T-helper 2 cell treated with Interferon-gamma antibody and Interleukin-4, amounts not matched to agents 5 μg/mL and 100 μg/mL, for 36 hours (primary cell): ENCODE results near the gene HHIP.

Source experiments
- DNase-seq: peaks from one replicate; pipeline ENCODE4 v3.0.0; 2021; ENCODE audit warnings: low spot score
- H3K27ac Mint-ChIP-seq: one replicate; pipeline ENCODE4 v1.8.0; 2021; ENCODE audit warnings: mild to moderate bottlenecking, mixed read lengths
- H3K27me3 Mint-ChIP-seq: one replicate; pipeline ENCODE4 v1.8.0; 2021; ENCODE audit warnings: low read depth, mixed read lengths
- H3K36me3 Mint-ChIP-seq: one replicate; pipeline ENCODE4 v1.8.0; 2021; ENCODE audit warnings: low read depth, mixed read lengths
- H3K4me1 Mint-ChIP-seq: one replicate; pipeline ENCODE4 v1.8.0; 2021; ENCODE audit warnings: low read depth, mixed read lengths
- H3K4me3 Mint-ChIP-seq: one replicate; pipeline ENCODE4 v1.8.0; 2022; ENCODE audit warnings: mild to moderate bottlenecking, moderate library complexity, mixed read lengths
- H3K9me3 Mint-ChIP-seq: one replicate; pipeline ENCODE4 v1.8.0; 2021; ENCODE audit warnings: mixed read lengths

HHIP gene

DNA sequence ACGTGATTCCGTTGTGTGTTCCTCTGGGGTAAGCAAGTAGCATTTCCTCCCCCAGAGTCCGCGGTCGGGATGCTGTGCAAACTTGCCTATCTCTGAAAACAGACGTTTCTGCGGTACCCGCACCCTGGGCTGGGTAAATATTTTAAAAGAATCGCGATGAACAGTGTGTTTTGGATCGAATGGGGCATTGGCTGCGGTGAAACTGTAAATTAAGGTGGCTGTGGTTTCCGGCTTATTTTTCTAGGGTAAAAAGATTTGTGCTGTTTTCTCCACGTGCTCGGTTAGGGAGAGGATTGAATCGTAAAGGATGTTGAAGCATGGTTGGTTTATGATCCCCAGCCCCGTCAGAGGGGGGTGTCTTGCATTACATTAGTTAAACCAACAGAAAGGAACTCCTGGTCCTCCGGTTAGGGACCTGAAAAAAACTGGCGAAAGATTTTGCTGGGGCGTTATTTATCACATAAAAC lies 1.2 kb downstream of the HHIP start:
- peak overlapping the region; percentile 91 for H3K4me3 Mint-ChIP-seq
- no peak overlapping the region for H3K27ac Mint-ChIP-seq
- H3K36me3 Mint-ChIP-seq = no peaks in the 10 kb centered on the region
- peak; percentile 13 for DNase-seq
- no peaks in the 10 kb centered on the region for H3K9me3 Mint-ChIP-seq
- H3K4me1 Mint-ChIP-seq = peaks cover 17% of the 10 kb centered on the region
- H3K27me3 Mint-ChIP-seq = peaks cover 59% of the 10 kb centered on the region

DNA sequence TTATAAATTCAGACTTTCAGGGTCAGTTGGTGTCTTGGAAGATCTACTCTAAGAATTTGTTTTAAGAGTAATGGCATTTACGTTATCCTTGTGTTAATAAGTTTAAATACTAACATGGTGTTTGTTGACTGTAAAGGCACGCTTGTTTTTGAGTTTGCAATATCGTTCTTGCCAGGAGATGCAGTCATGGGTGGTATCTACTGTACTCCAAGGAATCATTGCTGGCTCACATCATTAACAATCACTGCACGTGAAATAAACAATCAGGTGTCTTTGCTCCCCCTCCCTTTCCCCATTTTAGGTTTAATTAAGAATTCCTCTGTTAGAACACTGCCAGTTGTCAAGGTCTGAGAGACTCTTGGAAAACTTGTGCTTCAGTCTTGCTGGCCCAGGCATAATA lies 1.6 kb downstream of the HHIP start:
- peaks cover 64% of the 10 kb centered on the region for H3K27me3 Mint-ChIP-seq
- H3K9me3 Mint-ChIP-seq = no peaks in the 10 kb centered on the region
- H3K4me3 Mint-ChIP-seq = peak overlapping the region; percentile 91

DNA sequence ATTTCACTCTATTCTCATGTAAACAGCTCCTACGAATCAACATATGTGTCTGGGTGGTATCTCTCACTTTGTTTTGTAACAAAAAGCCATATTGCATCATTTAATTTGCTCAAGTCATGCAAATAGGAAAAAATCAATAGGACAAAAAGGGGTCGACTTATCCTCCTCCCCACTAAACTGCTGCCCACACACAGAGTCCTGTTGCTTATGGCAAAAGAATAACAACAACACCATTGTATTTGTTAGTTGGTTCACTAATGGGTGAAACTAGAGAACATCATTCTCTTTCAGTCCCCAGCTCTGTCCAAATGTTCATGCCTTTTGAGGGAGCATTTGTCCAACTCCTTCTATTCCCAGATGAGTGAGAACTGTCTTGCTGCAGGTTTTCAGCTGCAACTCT lies 2.1 kb downstream of the HHIP start:
- Mint-ChIP-seq H3K4me1 (peaks cover 17% of the 10 kb centered on the region), H3K27ac (no peak overlapping the region), H3K4me3 (no peak overlapping the region), H3K9me3 (no peaks in the 10 kb centered on the region), H3K36me3 (no peaks in the 10 kb centered on the region), H3K27me3 (peaks cover 67% of the 10 kb centered on the region)
- DNase-seq = no peak

More for the DNA sequence above, 1.6 kb downstream of the HHIP start:
- Mint-ChIP-seq H3K27ac (no peak overlapping the region), H3K36me3 (no peaks in the 10 kb centered on the region), H3K4me1 (peaks cover 17% of the 10 kb centered on the region)
- DNase-seq = no peak

DNA sequence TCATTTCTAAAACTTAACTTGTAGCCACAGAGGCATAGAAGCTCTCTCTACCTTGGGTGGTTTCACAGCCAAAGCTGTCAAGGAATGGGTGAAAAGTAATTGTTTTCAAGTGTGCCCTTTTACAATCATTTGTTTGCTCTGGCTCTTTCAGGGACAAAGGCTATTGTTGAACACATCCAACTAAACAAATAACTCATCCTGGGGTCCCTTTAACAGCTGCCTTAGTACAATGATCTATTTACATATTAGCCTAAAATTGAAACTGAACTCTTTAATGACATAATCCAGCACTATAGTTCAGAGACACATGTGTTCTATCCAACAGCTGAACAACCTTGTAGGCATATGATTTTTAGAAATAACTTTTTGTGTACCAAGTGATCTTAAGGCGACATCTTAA lies 3.7 kb downstream of the HHIP start:
- H3K4me3 Mint-ChIP-seq = no peak overlapping the region
- H3K4me1 Mint-ChIP-seq = peaks cover 17% of the 10 kb centered on the region
- no peak for DNase-seq
- H3K27me3 Mint-ChIP-seq = peaks cover 64% of the 10 kb centered on the region
- H3K36me3 Mint-ChIP-seq = no peaks in the 10 kb centered on the region
- no peaks in the 10 kb centered on the region for H3K9me3 Mint-ChIP-seq
- no peak overlapping the region for H3K27ac Mint-ChIP-seq

DNA sequence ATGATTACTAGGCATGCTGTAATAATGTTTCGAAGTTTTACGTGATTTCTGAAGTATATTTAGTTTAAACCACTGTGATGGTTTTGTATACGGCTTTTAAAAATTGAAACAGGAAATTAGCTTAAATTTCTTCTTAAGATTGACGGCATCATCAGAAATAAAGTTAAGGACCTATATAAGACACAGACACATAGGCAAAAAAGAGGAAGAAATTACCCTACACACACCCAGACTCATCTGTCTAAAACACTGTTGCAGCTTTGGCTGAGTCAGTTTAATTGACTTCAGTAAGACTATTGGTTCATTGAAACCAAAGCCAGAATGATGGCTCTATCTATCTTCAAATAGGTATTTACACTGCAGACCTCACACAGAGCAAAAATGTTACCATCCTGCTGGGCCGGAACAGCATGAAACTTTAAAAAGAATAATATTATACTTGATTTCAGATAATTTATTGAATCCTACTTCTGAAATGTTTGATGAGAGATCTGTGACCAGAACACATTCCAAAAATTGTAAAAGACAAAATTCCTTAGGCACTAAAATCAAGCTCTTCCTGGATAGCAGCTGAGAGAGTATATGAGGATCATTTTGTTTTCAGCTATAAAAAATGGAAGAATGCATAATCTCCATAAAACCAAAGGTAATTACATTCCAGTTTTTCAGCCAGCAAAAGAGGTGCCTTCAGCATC lies 4.5 kb downstream of the HHIP start:
- Mint-ChIP-seq H3K36me3 (no peaks in the 10 kb centered on the region), H3K4me3 (no peak overlapping the region), H3K4me1 (peaks cover 17% of the 10 kb centered on the region), H3K27me3 (peaks cover 61% of the 10 kb centered on the region), H3K9me3 (no peaks in the 10 kb centered on the region), H3K27ac (no peak overlapping the region)
- DNase-seq = no peak

DNA sequence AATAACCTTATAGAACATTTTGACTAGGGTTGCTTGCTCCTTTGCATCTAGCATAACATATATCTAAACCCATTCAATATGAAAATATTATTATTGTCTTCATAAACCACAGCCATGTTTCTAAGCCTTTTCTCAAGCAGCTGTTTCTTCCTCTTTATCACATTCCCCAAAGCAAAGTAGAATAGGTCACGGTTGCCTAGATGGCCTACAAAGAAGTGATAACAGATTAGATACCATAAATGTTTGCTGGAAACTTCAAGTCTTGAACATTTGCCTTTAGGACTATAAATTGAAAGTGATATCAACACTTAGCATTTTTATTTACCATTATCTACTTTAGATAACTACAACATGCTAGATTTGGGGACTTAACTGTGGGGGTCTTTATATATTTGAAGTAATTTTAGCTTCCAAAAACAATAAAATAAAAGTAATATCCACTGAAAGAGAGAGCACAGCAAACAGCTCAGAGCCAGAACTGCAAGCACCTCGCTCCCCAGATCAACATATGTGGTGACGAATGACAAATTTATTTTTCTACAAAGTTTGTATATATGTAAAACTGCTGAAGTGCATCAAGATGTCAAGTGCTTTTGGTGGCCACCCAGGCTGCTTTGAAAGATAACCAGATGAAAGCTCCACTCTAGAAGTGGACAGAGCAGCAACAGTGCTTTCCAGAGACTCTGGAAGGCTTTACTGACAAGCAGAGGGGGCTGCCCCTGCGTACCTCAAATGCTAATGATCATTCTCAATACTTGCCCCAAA lies 8.0 kb downstream of the HHIP start:
- Mint-ChIP-seq H3K9me3 (no peaks in the 10 kb centered on the region), H3K27me3 (peaks cover 43% of the 10 kb centered on the region), H3K27ac (no peak overlapping the region), H3K4me1 (peaks cover 2% of the 10 kb centered on the region), H3K36me3 (no peaks in the 10 kb centered on the region), H3K4me3 (no peak overlapping the region)
- no peak for DNase-seq

DNA sequence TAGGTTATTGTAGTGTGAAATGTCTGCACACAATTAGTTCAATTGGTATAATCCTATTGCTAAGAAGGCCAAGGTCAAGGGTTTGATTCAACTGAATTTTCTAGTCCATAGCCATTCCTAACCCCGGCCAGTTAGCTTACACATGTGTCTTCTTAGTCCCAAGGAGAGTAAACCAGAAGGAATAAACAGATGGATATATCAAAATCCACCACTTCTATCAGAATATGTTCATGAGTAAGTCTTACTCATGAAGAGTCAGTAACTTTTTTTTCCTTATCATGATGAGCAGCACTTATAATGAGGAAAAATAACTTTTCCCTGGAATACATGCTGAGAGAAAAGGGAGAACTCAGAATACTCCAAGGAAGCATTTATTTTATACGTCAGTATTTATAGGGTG lies 9.5 kb downstream of the HHIP start:
- DNase-seq = no peak

DNA sequence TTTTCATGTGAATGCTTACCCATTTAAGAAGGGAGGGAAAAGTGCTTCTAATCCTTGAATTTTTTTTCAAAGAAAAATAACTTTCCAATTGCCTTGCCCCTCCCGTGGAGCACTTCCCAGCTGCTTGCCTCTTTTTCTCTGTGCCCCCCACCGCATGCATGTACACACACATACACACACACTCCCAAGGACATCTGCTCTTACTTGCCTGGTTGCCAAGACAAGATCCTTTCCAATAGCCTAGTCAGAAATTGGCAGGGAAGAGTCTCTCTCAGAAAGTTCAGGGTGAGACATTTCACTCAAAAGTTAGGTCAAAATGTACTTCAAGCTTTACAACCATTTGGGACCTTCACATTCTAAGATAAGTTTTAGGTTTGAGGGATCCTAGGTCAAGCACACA lies 10.9 kb downstream of the HHIP start:
- H3K36me3 Mint-ChIP-seq = no peaks in the 10 kb centered on the region
- no peak for DNase-seq
- H3K4me1 Mint-ChIP-seq = peaks cover 2% of the 10 kb centered on the region
- H3K27ac Mint-ChIP-seq = no peak overlapping the region
- H3K27me3 Mint-ChIP-seq = peaks cover 30% of the 10 kb centered on the region
- no peak overlapping the region for H3K4me3 Mint-ChIP-seq
- no peaks in the 10 kb centered on the region for H3K9me3 Mint-ChIP-seq

More for the DNA sequence above, 9.5 kb downstream of the HHIP start:
- no peaks in the 10 kb centered on the region for H3K9me3 Mint-ChIP-seq
- no peak overlapping the region for H3K27ac Mint-ChIP-seq
- peaks cover 30% of the 10 kb centered on the region for H3K27me3 Mint-ChIP-seq
- H3K36me3 Mint-ChIP-seq = no peaks in the 10 kb centered on the region
- peaks cover 2% of the 10 kb centered on the region for H3K4me1 Mint-ChIP-seq
- H3K4me3 Mint-ChIP-seq = no peak overlapping the region

DNA sequence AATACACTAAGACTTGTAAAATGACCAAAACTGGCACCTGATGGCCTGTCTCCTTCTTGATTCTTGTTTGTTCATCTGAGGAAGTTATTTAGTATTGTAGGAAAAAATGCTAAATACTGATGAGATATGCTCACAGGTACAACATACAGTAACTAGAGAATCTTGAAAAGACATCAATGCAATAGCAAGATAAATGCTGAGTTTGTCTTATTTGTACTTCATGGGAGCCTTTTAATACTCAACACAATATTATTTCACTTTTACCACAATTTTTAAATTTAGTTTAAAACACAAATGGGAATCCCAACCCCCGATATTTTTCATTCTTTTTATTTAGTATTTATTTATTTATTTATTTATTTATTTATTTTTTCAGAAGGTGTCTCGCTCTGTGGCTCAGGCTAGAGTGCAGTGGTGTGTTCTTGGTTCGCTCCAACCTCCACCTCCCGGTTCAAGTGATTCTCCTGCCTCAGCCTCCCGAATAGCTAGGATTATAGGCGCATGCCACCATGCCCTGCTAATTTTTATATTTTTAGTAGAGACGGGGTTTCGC lies 12.1 kb downstream of the HHIP start:
- Mint-ChIP-seq H3K27ac (no peak overlapping the region), H3K27me3 (peaks cover 20% of the 10 kb centered on the region), H3K9me3 (no peaks in the 10 kb centered on the region), H3K4me3 (no peak overlapping the region), H3K4me1 (peaks cover 2% of the 10 kb centered on the region), H3K36me3 (no peaks in the 10 kb centered on the region)
- no peak for DNase-seq

DNA sequence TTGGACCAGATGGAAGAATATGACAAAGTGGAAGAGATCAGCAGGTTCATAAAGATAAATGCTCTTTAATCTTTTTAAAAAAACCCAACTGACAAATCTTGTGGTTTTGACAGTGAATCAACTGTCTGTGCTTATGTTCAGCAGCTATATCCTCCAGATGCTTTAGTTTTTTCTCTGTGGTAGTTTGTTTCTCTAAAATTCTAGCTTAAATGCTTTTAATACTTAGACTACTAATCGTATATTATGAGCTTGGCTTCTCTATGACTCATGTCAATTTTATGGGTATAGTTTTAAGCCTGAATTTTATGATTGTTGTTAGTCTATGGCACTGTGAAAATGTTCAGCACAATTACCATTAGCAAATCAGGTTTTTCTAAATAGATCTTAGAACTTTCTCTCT lies 12.9 kb downstream of the HHIP start:
- Mint-ChIP-seq H3K36me3 (no peaks in the 10 kb centered on the region), H3K27me3 (peaks cover 20% of the 10 kb centered on the region), H3K4me1 (peaks cover 2% of the 10 kb centered on the region), H3K9me3 (no peaks in the 10 kb centered on the region), H3K4me3 (no peak overlapping the region), H3K27ac (no peak overlapping the region)
- no peak for DNase-seq

DNA sequence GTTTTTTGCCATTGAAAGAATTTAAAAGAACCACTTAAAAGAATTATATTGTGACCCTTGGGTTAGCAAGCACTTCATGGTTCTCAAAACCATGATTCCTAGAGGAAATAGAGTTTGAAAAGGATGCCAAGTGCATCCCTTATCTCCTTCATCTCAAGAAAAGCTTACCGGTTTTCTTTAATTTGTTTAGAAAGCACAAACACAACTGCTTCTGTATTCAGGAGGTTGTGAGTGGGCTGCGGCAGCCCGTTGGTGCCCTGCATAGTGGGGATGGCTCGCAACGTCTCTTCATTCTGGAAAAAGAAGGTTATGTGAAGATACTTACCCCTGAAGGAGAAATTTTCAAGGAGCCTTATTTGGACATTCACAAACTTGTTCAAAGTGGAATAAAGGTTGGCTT lies 13.5 kb downstream of the HHIP start:
- no peaks in the 10 kb centered on the region for H3K9me3 Mint-ChIP-seq
- H3K27me3 Mint-ChIP-seq = peaks cover 18% of the 10 kb centered on the region
- H3K36me3 Mint-ChIP-seq = no peaks in the 10 kb centered on the region
- no peak for DNase-seq
- H3K4me3 Mint-ChIP-seq = no peak overlapping the region
- no peak overlapping the region for H3K27ac Mint-ChIP-seq
- H3K4me1 Mint-ChIP-seq = peaks cover 2% of the 10 kb centered on the region

DNA sequence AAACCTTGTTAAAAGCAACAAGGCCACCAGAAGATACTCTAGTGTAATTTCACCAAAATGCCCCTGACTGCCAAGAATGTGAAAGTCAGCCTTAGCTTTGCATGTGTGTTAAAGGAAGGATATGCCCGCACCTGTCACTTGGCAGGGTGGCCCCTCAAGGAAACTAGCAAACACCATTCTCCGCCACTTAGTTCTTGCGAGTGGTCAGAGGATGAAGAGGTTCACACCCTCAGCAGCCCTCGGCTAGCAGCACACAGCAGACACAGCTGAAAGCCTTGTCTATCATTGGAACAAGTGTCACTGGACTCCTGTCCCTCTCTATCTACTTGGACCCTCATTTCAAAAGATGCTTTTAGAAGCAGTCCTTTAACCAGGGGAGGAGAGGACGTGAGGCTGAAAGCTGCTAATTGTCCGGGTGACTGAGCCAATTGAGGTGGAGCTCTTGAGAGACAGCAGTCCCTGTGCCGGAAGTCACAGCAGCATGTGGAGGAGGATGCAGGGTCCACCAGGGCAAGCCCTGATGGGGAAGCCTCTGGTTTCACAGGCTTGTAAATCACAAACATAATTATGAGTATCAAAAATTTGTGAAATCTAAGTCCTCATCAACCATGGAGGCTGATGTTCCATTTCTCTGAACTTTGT lies 18.0 kb downstream of the HHIP start:
- no peak overlapping the region for H3K4me3 Mint-ChIP-seq

DNA sequence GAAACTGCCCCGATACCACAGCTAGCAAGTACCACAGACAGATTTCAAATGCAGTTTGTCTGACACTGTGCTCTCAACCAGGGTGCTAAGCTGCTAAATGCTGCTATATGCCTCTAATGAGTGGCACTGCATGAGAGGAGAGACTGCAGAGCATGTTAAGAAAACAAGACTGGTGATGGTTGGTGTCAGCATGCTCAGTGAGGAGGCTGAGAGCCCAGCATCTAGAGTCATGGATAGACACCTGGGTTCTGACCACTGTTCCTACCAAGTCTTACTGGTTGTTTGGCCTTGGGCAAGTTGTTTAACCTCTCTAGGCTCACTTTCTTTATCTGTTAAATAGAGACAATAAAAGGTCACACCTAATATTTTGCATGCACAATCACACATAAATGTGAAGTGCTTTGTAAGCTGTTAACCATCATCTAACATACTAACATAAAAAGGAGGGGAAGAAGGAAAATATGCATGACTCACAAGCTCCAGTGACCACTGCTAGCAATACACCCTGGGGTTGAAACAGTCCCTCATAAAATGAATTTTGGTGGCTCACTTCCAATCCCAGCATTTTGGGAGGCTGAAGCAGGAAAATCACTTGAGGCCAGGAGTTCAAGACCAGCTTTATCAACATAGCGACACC lies 20.7 kb downstream of the HHIP start:
- Mint-ChIP-seq H3K36me3 (no peaks in the 10 kb centered on the region), H3K27me3 (no peaks in the 10 kb centered on the region), H3K9me3 (no peaks in the 10 kb centered on the region), H3K4me1 (no peaks in the 10 kb centered on the region), H3K4me3 (no peak overlapping the region), H3K27ac (no peak overlapping the region)
- DNase-seq = no peak

More for the DNA sequence above, 18.0 kb downstream of the HHIP start:
- H3K9me3 Mint-ChIP-seq = no peaks in the 10 kb centered on the region
- no peaks in the 10 kb centered on the region for H3K27me3 Mint-ChIP-seq
- no peaks in the 10 kb centered on the region for H3K4me1 Mint-ChIP-seq
- no peak for DNase-seq
- H3K27ac Mint-ChIP-seq = no peak overlapping the region
- no peaks in the 10 kb centered on the region for H3K36me3 Mint-ChIP-seq
